ENCODE results near the gene NMNAT1. TPM values are rescaled to one million over a fixed set of nuclear protein-coding genes. Genes with fewer than 3 reads are reported as not detected.
"Not testable (repeated sequence)": the region's sequence is repeated elsewhere in the genome, so short reads cannot be mapped to it uniquely, and the experiment has no call there.

Gene NMNAT1
- total RNA-seq, 1 donor from 2014 or later = 11.0 TPM

DNA sequence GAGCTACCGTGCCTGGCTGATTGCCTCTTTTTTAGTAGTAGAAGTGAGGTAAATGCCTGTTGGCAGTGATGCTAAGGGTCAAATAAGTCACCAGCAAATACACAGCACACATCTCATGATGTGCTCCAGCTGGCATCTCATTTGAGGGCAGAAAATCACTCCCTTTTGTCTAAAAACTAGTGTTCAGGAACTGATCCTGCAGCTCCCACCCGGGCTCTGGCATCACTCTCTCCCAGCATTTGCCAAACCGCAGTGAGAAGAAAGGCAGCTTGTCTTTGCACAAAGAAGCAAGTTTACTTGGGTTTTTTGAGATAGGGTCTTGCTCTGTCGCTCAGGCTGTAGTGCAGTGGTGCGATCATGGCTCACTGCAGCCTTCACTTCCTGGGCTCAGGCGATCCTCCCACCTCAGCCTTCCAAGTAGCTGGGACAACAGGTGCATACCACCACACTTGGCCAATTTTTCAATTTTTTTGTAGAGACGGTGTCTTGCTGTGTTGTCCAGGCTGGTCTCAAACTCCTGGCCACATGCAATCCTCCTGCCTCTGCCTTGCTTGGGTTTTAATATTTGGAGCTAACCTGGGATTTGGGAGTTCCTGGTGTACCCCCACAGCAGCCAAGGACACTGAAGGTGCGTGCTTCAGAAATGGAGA, 57.9 kb downstream of the NMNAT1 start:
- H3K27ac Mint-ChIP-seq = no peak overlapping the region
- H3K4me3 Mint-ChIP-seq (ENCODE audit: low read depth) = no peak overlapping the region
- DNase-seq (ENCODE audit: low spot score, unreplicated experiment) = no peak
- peaks cover 30% of the 10 kb centered on the region for H3K27me3 Mint-ChIP-seq
- no peaks in the 10 kb centered on the region for H3K9me3 Mint-ChIP-seq (ENCODE audit: low read depth)
- no peak for TF ChIP-seq CTCF (IDR thresholded peaks at IDR 0.05; ENCODE audit: unreplicated experiment)
- no peaks in the 10 kb centered on the region for H3K36me3 Mint-ChIP-seq (ENCODE audit: insufficient read depth)
- H3K4me1 Mint-ChIP-seq (ENCODE audit: low read depth) = peaks cover 4% of the 10 kb centered on the region

GRCh38 chr1:10005248-10005647, 62.0 kb downstream of the NMNAT1 start:
- peaks cover 11% of the 10 kb centered on the region for H3K27me3 Mint-ChIP-seq
- not testable (repeated sequence) for H3K4me3 Mint-ChIP-seq (ENCODE audit: low read depth); H3K4me1 Mint-ChIP-seq (ENCODE audit: low read depth); H3K36me3 Mint-ChIP-seq (ENCODE audit: insufficient read depth); DNase-seq (ENCODE audit: low spot score, unreplicated experiment); H3K27ac Mint-ChIP-seq; H3K9me3 Mint-ChIP-seq (ENCODE audit: low read depth)

GRCh38 chr1:10007169-10007568, 63.9 kb downstream of the NMNAT1 start:
- H3K27me3 Mint-ChIP-seq = peaks cover 5% of the 10 kb centered on the region
- no peak for DNase-seq (ENCODE audit: low spot score, unreplicated experiment)
- no peak overlapping the region for H3K27ac Mint-ChIP-seq
- H3K4me1 Mint-ChIP-seq (ENCODE audit: low read depth) = no peaks in the 10 kb centered on the region
- TF ChIP-seq CTCF (IDR thresholded peaks at IDR 0.05; ENCODE audit: unreplicated experiment) = no peak
- H3K36me3 Mint-ChIP-seq (ENCODE audit: insufficient read depth) = no peaks in the 10 kb centered on the region
- H3K9me3 Mint-ChIP-seq (ENCODE audit: low read depth) = no peaks in the 10 kb centered on the region
- no peak overlapping the region for H3K4me3 Mint-ChIP-seq (ENCODE audit: low read depth)

- no peak for DNase-seq (ENCODE audit: low spot score, unreplicated experiment)
- no peaks in the 10 kb centered on the region for H3K4me1 Mint-ChIP-seq (ENCODE audit: low read depth)
- H3K9me3 Mint-ChIP-seq (ENCODE audit: low read depth) = no peaks in the 10 kb centered on the region
- no peak for TF ChIP-seq CTCF (IDR thresholded peaks at IDR 0.05; ENCODE audit: unreplicated experiment)
- H3K27ac Mint-ChIP-seq = no peak overlapping the region
- no peaks in the 10 kb centered on the region for H3K27me3 Mint-ChIP-seq
- H3K4me3 Mint-ChIP-seq (ENCODE audit: low read depth) = no peak overlapping the region
- no peaks in the 10 kb centered on the region for H3K36me3 Mint-ChIP-seq (ENCODE audit: insufficient read depth)
These were observed 70.7 kb downstream of the NMNAT1 start for GRCh38 chr1:10014016-10014415.

- TF ChIP-seq CTCF (IDR thresholded peaks at IDR 0.05; ENCODE audit: unreplicated experiment) = no peak
- no peaks in the 10 kb centered on the region for H3K4me1 Mint-ChIP-seq (ENCODE audit: low read depth)
- H3K27me3 Mint-ChIP-seq = no peaks in the 10 kb centered on the region
- no peaks in the 10 kb centered on the region for H3K36me3 Mint-ChIP-seq (ENCODE audit: insufficient read depth)
- no peak overlapping the region for H3K4me3 Mint-ChIP-seq (ENCODE audit: low read depth)
- no peak for DNase-seq (ENCODE audit: low spot score, unreplicated experiment)
- H3K9me3 Mint-ChIP-seq (ENCODE audit: low read depth) = no peaks in the 10 kb centered on the region
- H3K27ac Mint-ChIP-seq = no peak overlapping the region
These were observed 76.3 kb downstream of the NMNAT1 start for GRCh38 chr1:10019561-10019960.

DNA sequence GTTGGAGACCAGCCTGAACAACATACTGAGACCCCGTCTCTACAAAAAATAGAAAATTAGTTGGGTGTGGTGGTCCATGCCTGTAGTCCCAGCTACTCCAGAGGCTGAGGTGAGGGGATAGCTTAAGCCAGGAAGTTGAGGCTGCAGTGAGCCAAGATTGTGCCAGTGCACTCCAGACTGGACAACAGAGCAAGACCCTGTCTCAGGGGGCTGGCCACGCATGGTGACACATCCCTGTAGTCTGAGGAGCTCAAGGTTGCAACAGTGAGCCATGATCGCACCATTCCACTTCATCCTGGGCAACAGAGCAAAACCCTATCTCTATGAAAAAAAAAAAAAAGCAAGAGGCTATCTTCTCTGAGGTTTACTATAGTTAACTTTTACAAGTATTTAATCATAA, 76.8 kb downstream of the NMNAT1 start:
- no peaks in the 10 kb centered on the region for H3K36me3 Mint-ChIP-seq (ENCODE audit: insufficient read depth)
- H3K4me1 Mint-ChIP-seq (ENCODE audit: low read depth) = no peaks in the 10 kb centered on the region
- no peaks in the 10 kb centered on the region for H3K9me3 Mint-ChIP-seq (ENCODE audit: low read depth)
- H3K27me3 Mint-ChIP-seq = no peaks in the 10 kb centered on the region
- no peak overlapping the region for H3K27ac Mint-ChIP-seq
- no peak overlapping the region for H3K4me3 Mint-ChIP-seq (ENCODE audit: low read depth)
- TF ChIP-seq CTCF (IDR thresholded peaks at IDR 0.05; ENCODE audit: unreplicated experiment) = no peak
- DNase-seq (ENCODE audit: low spot score, unreplicated experiment) = no peak

GRCh38 chr1:10020678-10021077, 77.4 kb downstream of the NMNAT1 start:
- not testable (repeated sequence) for H3K27ac Mint-ChIP-seq; H3K9me3 Mint-ChIP-seq (ENCODE audit: low read depth); DNase-seq (ENCODE audit: low spot score, unreplicated experiment); H3K36me3 Mint-ChIP-seq (ENCODE audit: insufficient read depth); H3K27me3 Mint-ChIP-seq; H3K4me1 Mint-ChIP-seq (ENCODE audit: low read depth); H3K4me3 Mint-ChIP-seq (ENCODE audit: low read depth)

GRCh38 chr1:10021992-10022391, 78.7 kb downstream of the NMNAT1 start:
- H3K36me3 Mint-ChIP-seq (ENCODE audit: insufficient read depth); H3K4me1 Mint-ChIP-seq (ENCODE audit: low read depth); H3K4me3 Mint-ChIP-seq (ENCODE audit: low read depth); H3K27ac Mint-ChIP-seq; H3K9me3 Mint-ChIP-seq (ENCODE audit: low read depth); H3K27me3 Mint-ChIP-seq; DNase-seq (ENCODE audit: low spot score, unreplicated experiment): not testable (repeated sequence)
